WTC11 (cell line): ENCODE results near the gene FN3K. TPM values are rescaled to one million over a fixed set of nuclear protein-coding genes. Genes with fewer than 3 reads are reported as not detected.

Source experiments
- AFF4 ChIP-seq: sonication (generic); formaldehyde crosslinking; IDR thresholded peaks from 2 replicates; pipeline ENCODE4 v1.8.1; 2023; ENCODE audit warnings: mild to moderate bottlenecking, missing genetic modification reagents, borderline replicate concordance
- ARID4B ChIP-seq: sonication (generic); formaldehyde crosslinking; IDR thresholded peaks from 2 replicates; pipeline ENCODE4 v1.8.0; 2023; ENCODE audit warnings: missing genetic modification reagents, mild to moderate bottlenecking, borderline replicate concordance
- CREM ChIP-seq: sonication (generic); formaldehyde crosslinking; IDR thresholded peaks from 2 replicates; pipeline ENCODE4 v1.8.1; 2022; ENCODE audit warnings: mild to moderate bottlenecking, missing genetic modification reagents, moderate library complexity
- ESRRA ChIP-seq: sonication (generic); formaldehyde crosslinking; IDR thresholded peaks from 2 replicates; pipeline ENCODE4 v1.8.1; 2022; ENCODE audit warnings: mild to moderate bottlenecking, missing genetic modification reagents, borderline replicate concordance
- FOXP1 ChIP-seq: sonication (generic); formaldehyde crosslinking; IDR thresholded peaks from 2 replicates; pipeline ENCODE4 v1.8.0; 2022; ENCODE audit warnings: missing genetic modification reagents, mild to moderate bottlenecking, moderate library complexity, borderline replicate concordance
- GRHL2 ChIP-seq: fragments of 250-450 bp; sonication (Bioruptor Pico); IDR thresholded peaks from 2 replicates; pipeline ENCODE4 v1.8.0; 2022; ENCODE audit warnings: mild to moderate bottlenecking, moderate library complexity; ENCODE audit not compliant: insufficient replicate concordance, severe bottlenecking
- JAZF1 ChIP-seq: fragments of 250-450 bp; sonication (Bioruptor Pico); IDR thresholded peaks from 2 replicates; pipeline ENCODE4 v1.9.0; 2021; ENCODE audit warnings: moderate library complexity, mild to moderate bottlenecking, inconsistent platforms
- NFYB ChIP-seq: sonication (generic); formaldehyde crosslinking; conservative IDR thresholded peaks from 2 replicates; pipeline ENCODE4 v1.8.0; 2022; ENCODE audit warnings: low read depth, missing genetic modification reagents
- PRDM15 ChIP-seq: sonication (generic); formaldehyde crosslinking; IDR thresholded peaks from 2 replicates; pipeline ENCODE4 v1.8.0; 2022; ENCODE audit warnings: missing genetic modification reagents
- PRRX2 ChIP-seq: fragments of 250-450 bp; sonication (Bioruptor Pico); IDR thresholded peaks from 2 replicates; pipeline ENCODE4 v1.8.0; 2021; ENCODE audit warnings: mild to moderate bottlenecking
- RELA ChIP-seq: sonication (generic); formaldehyde crosslinking; IDR thresholded peaks from 2 replicates; pipeline ENCODE4 v1.8.1; 2022; ENCODE audit warnings: missing genetic modification reagents, mild to moderate bottlenecking, borderline replicate concordance
- RORB ChIP-seq: fragments of 250-450 bp; sonication (Bioruptor Pico); IDR thresholded peaks from 2 replicates; pipeline ENCODE4 v1.9.0; 2021; ENCODE audit warnings: mild to moderate bottlenecking
- TEAD4 ChIP-seq: sonication (generic); formaldehyde crosslinking; IDR thresholded peaks from 2 replicates; pipeline ENCODE4 v1.8.0; 2022; ENCODE audit warnings: mild to moderate bottlenecking, missing genetic modification reagents
- USF1 ChIP-seq: sonication (generic); formaldehyde crosslinking; IDR thresholded peaks from 2 replicates; pipeline ENCODE4 v1.8.0; 2022; ENCODE audit warnings: mild to moderate bottlenecking, missing genetic modification reagents
- ZBTB21 ChIP-seq: sonication (generic); formaldehyde crosslinking; IDR thresholded peaks from 2 replicates; pipeline ENCODE4 v1.8.1; 2023; ENCODE audit warnings: mild to moderate bottlenecking, missing genetic modification reagents, borderline replicate concordance
- ZMAT4 ChIP-seq: fragments of 250-450 bp; sonication (Bioruptor Pico); IDR thresholded peaks from 2 replicates; pipeline ENCODE4 v1.9.0; 2021; ENCODE audit warnings: mild to moderate bottlenecking
- ZNF232 ChIP-seq: sonication (generic); formaldehyde crosslinking; IDR thresholded peaks from 2 replicates; pipeline ENCODE4 v1.8.0; 2022; ENCODE audit warnings: mild to moderate bottlenecking, missing genetic modification reagents
- ZNF317 ChIP-seq: sonication (generic); formaldehyde crosslinking; IDR thresholded peaks from 2 replicates; pipeline ENCODE4 v1.8.1; 2023; ENCODE audit warnings: low read depth, mild to moderate bottlenecking, moderate library complexity, missing genetic modification reagents, borderline replicate concordance
- ZNF416 ChIP-seq: fragments of 250-450 bp; sonication (Bioruptor Pico); IDR thresholded peaks from 2 replicates; pipeline ENCODE4 v1.9.0; 2021; ENCODE audit warnings: mild to moderate bottlenecking, inconsistent platforms
- ZNF425 ChIP-seq: fragments of 250-450 bp; sonication (Bioruptor Pico); conservative IDR thresholded peaks from 2 replicates; pipeline ENCODE4 v1.9.0; 2021; ENCODE audit warnings: mild to moderate bottlenecking
- ZSCAN18 ChIP-seq: fragments of 250-450 bp; sonication (Bioruptor Pico); IDR thresholded peaks from 2 replicates; pipeline ENCODE4 v2.1.2; 2022; ENCODE audit warnings: mild to moderate bottlenecking, moderate library complexity
- total RNA-seq: library from RNA; stranded (reverse); gene quantifications from 3 replicates; pipeline ENCODE4 v1.2.3, GENCODE V29; 2021

Gene FN3K
- total RNA-seq, 1 experiment from 2014 or later = 19.3 TPM

- TF ChIP-seq ARID4B (CRISPR knock-in tag) (peak; percentile 96), ESRRA (no peak), ZNF425 (CRISPR knock-in tag) (no peak), RORB (no peak), ZSCAN18 (CRISPR knock-in tag) (no peak), PRDM15 (CRISPR knock-in tag) (no peak), ZMAT4 (CRISPR knock-in tag) (peak; percentile 52; the same call in 1 of the 2 replicates), ZNF317 (CRISPR knock-in tag) (no peak), ZNF232 (CRISPR knock-in tag) (no peak; the same call in 1 of the 2 replicates), RELA (0 out of 2 replicates have a peak, but pooled peaks have one; percentile 52), AFF4 (CRISPR knock-in tag) (no peak), NFYB (CRISPR knock-in tag) (no peak), GRHL2 (CRISPR knock-in tag) (no peak), ZNF416 (no peak), FOXP1 (CRISPR knock-in tag) (no peak), USF1 (CRISPR knock-in tag) (peak; percentile 55), ZBTB21 (CRISPR knock-in tag) (no peak), JAZF1 (CRISPR knock-in tag) (no peak), CREM (CRISPR knock-in tag) (peak; percentile 40; the same call in 1 of the 2 replicates), TEAD4 (CRISPR knock-in tag) (no peak), PRRX2 (CRISPR knock-in tag) (no peak)
These were observed 16.4 kb downstream of the FN3K start, which contains the start of gene TBCD (continued) for GRCh38 chr17:82751571-82752370.
